HG03342 (cell line): ENCODE data around the gene TUBE1.
"Not testable (repeated sequence)": the region's sequence is repeated elsewhere in the genome, so short reads cannot be mapped to it uniquely, and the experiment has no call there.

Experiments
- ATAC-seq: cut with Tn5 transposase; IDR thresholded peaks from one replicate; pipeline ENCODE4 v1.9.1; 2021; ENCODE audit warnings: mild to moderate bottlenecking, moderate library complexity; ENCODE audit not compliant: unreplicated experiment

Gene TUBE1

GRCh38 chr6:112087136-112087911, at the start of gene TUBE1, which contains the start of gene FAM229B:
TUBE1 (minus strand) TSS chr6:112087482; CDS start chr6:112087434, 48 bp downstream.
FAM229B (plus strand) TSS chr6:112087591; CDS start chr6:112099284, 11,693 bp downstream.
- ATAC-seq = peak; percentile 97

- no peak for ATAC-seq
Observed at GRCh38 chr6:112130878-112131277, 43.6 kb upstream of the TUBE1 start.

GRCh38 chr6:112128208-112128607, 40.9 kb upstream of the TUBE1 start:
- no peak for ATAC-seq

- no peak for ATAC-seq
Observed at GRCh38 chr6:112123982-112124381, 36.7 kb upstream of the TUBE1 start.

GRCh38 chr6:112122756-112123155, 35.5 kb upstream of the TUBE1 start:
- ATAC-seq = no peak

- ATAC-seq = no peak
Observed at GRCh38 chr6:112118034-112118433, 30.8 kb upstream of the TUBE1 start.

GRCh38 chr6:112117554-112117953, 30.3 kb upstream of the TUBE1 start:
- no peak for ATAC-seq

GRCh38 chr6:112116221-112116620, 28.9 kb upstream of the TUBE1 start:
- no peak for ATAC-seq

GRCh38 chr6:112114577-112115223, 27.4 kb upstream of the TUBE1 start:
- ATAC-seq = no peak

GRCh38 chr6:112113918-112114317, 26.6 kb upstream of the TUBE1 start:
- ATAC-seq = no peak

GRCh38 chr6:112113431-112113830, 26.1 kb upstream of the TUBE1 start:
- no peak for ATAC-seq

- ATAC-seq = no peak
Observed at GRCh38 chr6:112109262-112109661, 22.0 kb upstream of the TUBE1 start.

- ATAC-seq = no peak
Observed at GRCh38 chr6:112106562-112106961, 19.3 kb upstream of the TUBE1 start.

- ATAC-seq = not testable (repeated sequence)
Observed at GRCh38 chr6:112106026-112106425, 18.7 kb upstream of the TUBE1 start.

- no peak for ATAC-seq
Observed at GRCh38 chr6:112100561-112100960, 13.3 kb upstream of the TUBE1 start.

GRCh38 chr6:112096901-112097300, 9.6 kb upstream of the TUBE1 start:
- no peak for ATAC-seq

- ATAC-seq = no peak
Observed at GRCh38 chr6:112087916-112088315, 634 bp upstream of the TUBE1 start.

- ATAC-seq = peak; percentile 3
Observed at GRCh38 chr6:112086744-112087135, 542 bp downstream of the TUBE1 start.

- no peak for ATAC-seq
Observed at GRCh38 chr6:112085286-112086065, 1.8 kb downstream of the TUBE1 start.

- no peak for ATAC-seq
Observed at GRCh38 chr6:112081569-112081968, 5.7 kb downstream of the TUBE1 start.

GRCh38 chr6:112066606-112067005, 20.7 kb downstream of the TUBE1 start:
- no peak for ATAC-seq
